HEK293 (cell line): ENCODE results near the gene TTLL11.

Source experiments
- OSR2 ChIP-seq: fragments of 450-650 bp; formaldehyde crosslinking; IDR thresholded peaks from 2 replicates; pipeline ENCODE4 v1.5.1; 2016; ENCODE audit warnings: missing biosample characterization, missing genetic modification characterization
- ZNF175 ChIP-seq: fragments of 450-650 bp; formaldehyde crosslinking; IDR thresholded peaks from 2 replicates; pipeline ENCODE4 v1.5.1; 2016; ENCODE audit warnings: missing biosample characterization, missing genetic modification characterization
- ZNF239 ChIP-seq: fragments of 450-650 bp; formaldehyde crosslinking; IDR thresholded peaks from 2 replicates; pipeline ENCODE4 v1.5.1; 2016; ENCODE audit warnings: missing biosample characterization, missing genetic modification characterization
- ZNF37A ChIP-seq: fragments of 450-650 bp; IDR thresholded peaks from 2 replicates; pipeline ENCODE4 v1.5.1; 2018; ENCODE audit warnings: missing biosample characterization, missing genetic modification characterization
- ZNF416 ChIP-seq: fragments of 450-650 bp; formaldehyde crosslinking; IDR thresholded peaks from 2 replicates; pipeline ENCODE4 v1.5.1; 2016; ENCODE audit warnings: missing biosample characterization, missing genetic modification characterization
- ZNF488 ChIP-seq: fragments of 450-650 bp; formaldehyde crosslinking; IDR thresholded peaks from 2 replicates; pipeline ENCODE4 v1.5.1; 2016; ENCODE audit warnings: missing biosample characterization, missing genetic modification characterization
- ZNF530 ChIP-seq: fragments of 450-650 bp; formaldehyde crosslinking; IDR thresholded peaks from 2 replicates; pipeline ENCODE4 v1.5.1; 2016; ENCODE audit warnings: low read depth, missing biosample characterization, missing genetic modification characterization
- ZNF623 ChIP-seq: fragments of 450-650 bp; formaldehyde crosslinking; IDR thresholded peaks from 2 replicates; pipeline ENCODE4 v1.5.1; 2016; ENCODE audit warnings: missing biosample characterization, missing genetic modification characterization
- ZNF626 ChIP-seq: fragments of 450-650 bp; sonication (Bioruptor Pico); formaldehyde crosslinking; IDR thresholded peaks from 2 replicates; pipeline ENCODE4 v1.5.1; 2018; ENCODE audit warnings: missing biosample characterization, missing genetic modification characterization, inconsistent platforms
- ZNF776 ChIP-seq: fragments of 450-650 bp; formaldehyde crosslinking; IDR thresholded peaks from 2 replicates; pipeline ENCODE4 v1.5.0; 2017; ENCODE audit warnings: missing biosample characterization, missing genetic modification characterization, borderline replicate concordance
- ZSCAN30 ChIP-seq: fragments of 450-650 bp; IDR thresholded peaks from 2 replicates; pipeline ENCODE4 v1.5.1; 2018; ENCODE audit warnings: missing biosample characterization, mild to moderate bottlenecking, missing genetic modification characterization, moderate library complexity
- ZSCAN5A ChIP-seq: fragments of 450-650 bp; formaldehyde crosslinking; IDR thresholded peaks from 2 replicates; pipeline ENCODE4 v1.5.1; 2016; ENCODE audit warnings: missing biosample characterization, missing genetic modification characterization
- TF ChIP-seq, protein P1 (sequence below): fragments of 450-650 bp; formaldehyde crosslinking; optimal IDR thresholded peaks from 2 replicates; pipeline ENCODE3; 2016; ENCODE audit warnings: missing biosample characterization, mild to moderate bottlenecking, missing genetic modification characterization
- TF ChIP-seq, protein P2 (sequence below): fragments of 450-650 bp; formaldehyde crosslinking; IDR thresholded peaks from 2 replicates; pipeline ENCODE4 v1.5.1; 2016; ENCODE audit warnings: missing biosample characterization, missing genetic modification characterization

DNA sequence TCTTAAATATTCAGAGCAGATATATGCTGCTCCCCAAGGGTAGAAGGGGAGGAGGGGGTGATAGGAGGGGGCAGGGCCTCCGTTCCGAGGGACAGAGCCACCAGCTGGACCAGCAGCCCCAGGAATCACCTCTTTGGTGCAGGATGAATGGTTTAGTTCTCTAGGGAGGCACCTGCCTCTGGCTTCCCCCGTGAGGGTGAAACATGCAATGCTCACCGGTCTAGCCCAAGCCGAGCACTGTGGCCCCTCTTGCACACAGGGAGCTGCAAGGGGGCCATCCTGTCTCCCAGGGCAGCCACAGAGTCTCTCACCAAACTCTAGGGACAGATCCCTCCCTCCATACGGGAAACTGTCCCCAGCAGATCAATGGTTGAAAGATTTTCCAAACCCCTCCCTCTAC lies 278.0 kb downstream of the TTLL11 start:
- TF ChIP-seq ZNF37A (tag by site-specific recombination), result no peak
- no peak for TF ChIP-seq ZNF776 (tag by site-specific recombination)
- TF ChIP-seq, protein P1, sequence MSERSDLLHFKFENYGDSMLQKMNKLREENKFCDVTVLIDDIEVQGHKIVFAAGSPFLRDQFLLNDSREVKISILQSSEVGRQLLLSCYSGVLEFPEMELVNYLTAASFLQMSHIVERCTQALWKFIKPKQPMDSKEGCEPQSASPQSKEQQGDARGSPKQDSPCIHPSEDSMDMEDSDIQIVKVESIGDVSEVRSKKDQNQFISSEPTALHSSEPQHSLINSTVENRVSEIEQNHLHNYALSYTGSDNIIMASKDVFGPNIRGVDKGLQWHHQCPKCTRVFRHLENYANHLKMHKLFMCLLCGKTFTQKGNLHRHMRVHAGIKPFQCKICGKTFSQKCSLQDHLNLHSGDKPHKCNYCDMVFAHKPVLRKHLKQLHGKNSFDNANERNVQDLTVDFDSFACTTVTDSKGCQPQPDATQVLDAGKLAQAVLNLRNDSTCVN, result no peak
- TF ChIP-seq, protein P2, sequence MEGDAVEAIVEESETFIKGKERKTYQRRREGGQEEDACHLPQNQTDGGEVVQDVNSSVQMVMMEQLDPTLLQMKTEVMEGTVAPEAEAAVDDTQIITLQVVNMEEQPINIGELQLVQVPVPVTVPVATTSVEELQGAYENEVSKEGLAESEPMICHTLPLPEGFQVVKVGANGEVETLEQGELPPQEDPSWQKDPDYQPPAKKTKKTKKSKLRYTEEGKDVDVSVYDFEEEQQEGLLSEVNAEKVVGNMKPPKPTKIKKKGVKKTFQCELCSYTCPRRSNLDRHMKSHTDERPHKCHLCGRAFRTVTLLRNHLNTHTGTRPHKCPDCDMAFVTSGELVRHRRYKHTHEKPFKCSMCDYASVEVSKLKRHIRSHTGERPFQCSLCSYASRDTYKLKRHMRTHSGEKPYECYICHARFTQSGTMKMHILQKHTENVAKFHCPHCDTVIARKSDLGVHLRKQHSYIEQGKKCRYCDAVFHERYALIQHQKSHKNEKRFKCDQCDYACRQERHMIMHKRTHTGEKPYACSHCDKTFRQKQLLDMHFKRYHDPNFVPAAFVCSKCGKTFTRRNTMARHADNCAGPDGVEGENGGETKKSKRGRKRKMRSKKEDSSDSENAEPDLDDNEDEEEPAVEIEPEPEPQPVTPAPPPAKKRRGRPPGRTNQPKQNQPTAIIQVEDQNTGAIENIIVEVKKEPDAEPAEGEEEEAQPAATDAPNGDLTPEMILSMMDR (tag by site-specific recombination), result no peak
- no peak for TF ChIP-seq OSR2 (tag by site-specific recombination)
- no peak for TF ChIP-seq ZNF175 (tag by site-specific recombination)
- no peak for TF ChIP-seq ZNF626 (tag by site-specific recombination)
- no peak for TF ChIP-seq ZSCAN5A
- TF ChIP-seq ZNF239, result no peak
- TF ChIP-seq ZNF623 (tag by site-specific recombination), result no peak
- no peak for TF ChIP-seq ZNF488 (tag by site-specific recombination)
- no peak for TF ChIP-seq ZSCAN30
- TF ChIP-seq ZNF416, result no peak
- TF ChIP-seq ZNF530 (tag by site-specific recombination), result no peak
